Ovary (tissue), 9 donors: ENCODE results near the gene TMEM145. TPM values are rescaled to one million over a fixed set of nuclear protein-coding genes. Genes with fewer than 3 reads are reported as not detected.
"Not testable (repeated sequence)": the region's sequence is repeated elsewhere in the genome, so short reads cannot be mapped to it uniquely, and the experiment has no call there.

Experiments
- DNase-seq, 5 donors: peaks; one replicate each; pipeline ENCODE4 v3.0.0-alpha.2; 2019 to 2020
- H3K27ac ChIP-seq, 2 donors: fragments of 200-600 bp; one replicate each; pipeline versions ENCODE4 v1.5.1 to v1.8.0; 2019 to 2022
- H3K27me3 ChIP-seq: fragments of 200-600 bp; one replicate; pipeline ENCODE4 v1.8.0; 2022
- H3K36me3 ChIP-seq: fragments of 200-600 bp; sonication (generic); one replicate; pipeline ENCODE4 v1.5.1; 2019
- H3K4me1 ChIP-seq: one replicate; pipeline ENCODE4 v1.8.1; 2013; ENCODE audit warnings: mild to moderate bottlenecking, moderate library complexity; ENCODE audit not compliant: insufficient read depth
- H3K4me3 ChIP-seq: fragments of 200-600 bp; sonication (generic); one replicate; pipeline ENCODE4 v1.5.1; 2017
- H3K9me3 ChIP-seq, 2 donors: fragments of 200-600 bp in 1 of 2; sonication (generic) in 1 of 2; one replicate each; pipeline versions ENCODE4 v1.5.1 to v1.8.1; 2013 to 2019; ENCODE audit warnings: mild to moderate bottlenecking in 1 of 2, moderate library complexity in 1 of 2
- CTCF ChIP-seq, 3 donors: fragments of 450-650 bp in 2 of 3; fragments of 200-600 bp in 1 of 3; IDR thresholded peaks; one replicate each; pipeline versions ENCODE4 v1.5.1 to v1.8.0; 2016 to 2022; ENCODE audit warnings: antibody characterized with exemption in 3 of 3, mild to moderate bottlenecking in 1 of 3
- EP300 ChIP-seq: sonication (generic); formaldehyde crosslinking; IDR thresholded peaks from one replicate; pipeline ENCODE4 v1.6.1; 2017; ENCODE audit warnings: antibody characterized with exemption
- POLR2A ChIP-seq: fragments of 450-650 bp; IDR thresholded peaks from one replicate; pipeline ENCODE4 v1.6.1; 2017; ENCODE audit warnings: antibody characterized with exemption, mild to moderate bottlenecking, moderate library complexity
- WGBS, 3 donors: extraction: QIAGEN DNeasy Blood & Tissue Kit in 1 of 3; methylation state at CpG; one replicate each; pipeline versions ENCODE4 v1.1.5 to v1.1.7; 2013 to 2017; 5-methylcytosine and 5-hydroxymethylcytosine counted together
- intact Hi-C, 4 donors: fragments of 100-400 bp; cut with DNase I; formaldehyde crosslinking; loops; one replicate each; pipeline versions ENCODE4 v1.11.0 to v1.15.1; 2022 to 2023
- polyA plus RNA-seq, 2 donors: library from polyadenylated mRNA; stranded (reverse); fragments of 200-250 nt in 1 of 2; fragments of 350-450 nt in 1 of 2; fragmentation: Illumina TruSeq in 1 of 2; extraction: RNeasy Lipid Tissue Mini Kit (QIAGEN cat#74804) in 1 of 2; gene quantifications; one replicate each; pipeline ENCODE4 v1.2.3, GENCODE V29; 2013 to 2014
- total RNA-seq, 7 donors: library from RNA; depleted of rRNA in 2 of 7; stranded (reverse); fragments of >200 nt in 2 of 7; fragmentation: NEBNext Ultra II Directional in 3 of 7; extraction: Animal tissue kit (Norgen Biotek cat#: 25700) in 3 of 7; gene quantifications; one replicate each; pipeline versions ENCODE4 v1.1.0 to v1.2.4, GENCODE V29; 2016 to 2023
- donor health status: DM: no; HTN: no; CAD: no; lungs with moderate emphysema.
- donor health status: DM: no; HTN: no; CAD: no.
- donor health status: Bipolar disorder and iron deficiency.
- donor health status: DM: yes; HTN: yes; CAD: no.
- donor health status: DM: no; HTN: no; CAD: no.
- donor health status: DM: yes; HTN: yes; CAD: no.

The TMEM145 gene
- total and polyA plus RNA-seq, 9 donors, result 0.08 to 1.7 (median 0.30) TPM; not detected in 3

GRCh38 chr19:42328854-42329253 is 15.7 kb downstream of the TMEM145 start:
- intact Hi-C loops, result no loop called here
- DNase-seq, result no peak
- Histone ChIP-seq H3K27me3 (no peaks in the 10 kb centered on the region), H3K27ac (no peak overlapping the region), H3K9me3 (no peaks in the 10 kb centered on the region), H3K36me3 (no peaks in the 10 kb centered on the region), H3K4me3 (no peak overlapping the region), H3K4me1 (peaks cover 8% of the 10 kb centered on the region)
- 62 to 79% (median 72%) methylated on average over 2 of the region's 2 CpGs for WGBS, 3 donors
- TF ChIP-seq POLR2A (no peak), CTCF (IDR thresholded peaks at IDR 0.05) (no peak), EP300 (no peak)

GRCh38 chr19:42330241-42330711 is 17.2 kb downstream of the TMEM145 start:
- intact Hi-C loops, result no loop called here
- H3K4me1 ChIP-seq, result peaks cover 8% of the 10 kb centered on the region
- no peaks in the 10 kb centered on the region for H3K9me3 ChIP-seq
- H3K36me3 ChIP-seq, result no peaks in the 10 kb centered on the region
- no peak overlapping the region for H3K27ac ChIP-seq
- no peak overlapping the region for H3K4me3 ChIP-seq
- TF ChIP-seq CTCF (IDR thresholded peaks at IDR 0.05) (no peak), EP300 (no peak), POLR2A (no peak)
- H3K27me3 ChIP-seq, result no peaks in the 10 kb centered on the region
- WGBS, 3 donors, result 28 to 53% (median 35%) methylated on average over 2 of the region's 2 CpGs
- DNase-seq, result no peak

- H3K4me1 ChIP-seq, DNase-seq, H3K9me3 ChIP-seq, H3K36me3 ChIP-seq, H3K27ac ChIP-seq, H3K27me3 ChIP-seq, intact Hi-C loops, H3K4me3 ChIP-seq: not testable (repeated sequence)
- WGBS, 3 donors, result 89 to 94% (median 90%) methylated on average over 3 of the region's 3 CpGs
Observed at GRCh38 chr19:42331333-42331732, 18.2 kb downstream of the TMEM145 start.

GRCh38 chr19:42332059-42332458 is 18.9 kb downstream of the TMEM145 start:
- intact Hi-C loops, result no loop called here

GRCh38 chr19:42333018-42333417 is 19.9 kb downstream of the TMEM145 start:
- no peaks in the 10 kb centered on the region for H3K9me3 ChIP-seq
- intact Hi-C loops, result no loop called here
- H3K27me3 ChIP-seq, result no peaks in the 10 kb centered on the region
- no peak overlapping the region for H3K4me3 ChIP-seq
- WGBS, 3 donors, result 65 to 80% (median 75%) methylated on average over 3 of the region's 3 CpGs
- no peak overlapping the region for H3K27ac ChIP-seq
- H3K4me1 ChIP-seq, result no peaks in the 10 kb centered on the region
- DNase-seq, result no peak
- TF ChIP-seq CTCF (IDR thresholded peaks at IDR 0.05), result no peak
- no peaks in the 10 kb centered on the region for H3K36me3 ChIP-seq

More at GRCh38 chr19:42332059-42332458, 18.9 kb downstream of the TMEM145 start:
- H3K4me1 ChIP-seq, result no peaks in the 10 kb centered on the region
- H3K9me3 ChIP-seq, result no peaks in the 10 kb centered on the region
- no peaks in the 10 kb centered on the region for H3K36me3 ChIP-seq
- DNase-seq, result no peak
- 90 to 95% (median 93%) methylated on average over 6 of the region's 6 CpGs for WGBS, 3 donors
- no peak overlapping the region for H3K27ac ChIP-seq
- TF ChIP-seq CTCF (IDR thresholded peaks at IDR 0.05) (no peak), EP300 (no peak), POLR2A (no peak)
- no peaks in the 10 kb centered on the region for H3K27me3 ChIP-seq
- H3K4me3 ChIP-seq, result no peak overlapping the region
